Left lobe of liver (tissue), 2 donors: ENCODE measurements around the gene SLC9A9. TPM values are rescaled to one million over a fixed set of nuclear protein-coding genes. Genes with fewer than 3 reads are reported as not detected.

Experiments used
- ATAC-seq: fragments of 200-7000 bp; cut with Tn5 transposase; one replicate; pipeline ENCODE4 v1.9.1; 2020; ENCODE audit warnings: mild to moderate bottlenecking, moderate library complexity
- DNase-seq: peaks from one replicate; pipeline ENCODE4 v3.0.0-alpha.2; 2020; ENCODE audit warnings: low spot score
- total RNA-seq: library from RNA; stranded (reverse); gene quantifications from one replicate; pipeline ENCODE4 v1.2.1, GENCODE V29; 2021
- donor health status: DM: no; HTN: no; CAD: no; lungs with moderate emphysema.
- donor health status: DM: no; HTN: yes; CAD: no.

SLC9A9 gene
- total RNA-seq, 1 donor from 2014 or later: 2.5 TPM

DNA sequence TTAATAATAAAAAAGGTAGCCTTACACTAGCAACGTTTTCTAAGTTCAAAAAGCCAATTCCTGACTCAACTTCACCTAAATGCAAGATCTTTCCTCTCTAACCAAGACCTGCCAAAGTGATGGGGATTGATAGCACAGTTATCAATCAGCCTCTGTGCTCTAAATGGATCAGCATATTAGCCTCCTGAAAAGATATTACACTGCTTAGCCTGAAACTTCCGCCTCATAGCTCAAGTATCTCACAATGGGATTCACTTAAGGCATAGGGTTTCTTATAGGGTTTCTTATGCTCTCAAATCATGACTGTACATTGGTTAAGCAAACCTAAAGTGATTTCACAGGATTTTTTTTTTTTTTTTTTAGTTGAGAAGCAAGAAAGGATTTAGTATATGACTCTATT is 436 bp upstream of the SLC9A9 start:
- no peak for ATAC-seq
- DNase-seq: no peak

DNA sequence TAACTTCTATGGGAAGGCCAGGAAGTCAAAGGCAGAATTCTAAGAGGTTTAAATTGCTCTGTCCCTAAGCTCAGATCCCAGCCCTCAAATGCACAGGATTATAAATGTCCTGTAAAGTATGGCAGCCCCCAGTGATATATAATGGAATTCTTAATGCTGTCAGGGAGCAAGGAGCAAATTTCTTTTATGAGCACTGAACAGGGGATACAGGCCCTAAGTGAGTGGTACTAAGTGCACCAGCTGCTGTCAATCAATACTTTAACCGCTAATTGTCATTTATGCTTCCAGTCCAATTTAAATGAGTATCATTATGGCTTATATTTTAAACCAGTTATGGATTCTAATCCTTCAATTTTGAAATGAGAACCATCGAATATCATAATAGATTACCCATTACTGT is 4.7 kb downstream of the SLC9A9 start:
- DNase-seq (no peak), ATAC-seq (no peak)

GRCh38 chr3:143840636-143841035 is 7.6 kb downstream of the SLC9A9 start:
- DNase-seq (no peak), ATAC-seq (no peak)

DNA sequence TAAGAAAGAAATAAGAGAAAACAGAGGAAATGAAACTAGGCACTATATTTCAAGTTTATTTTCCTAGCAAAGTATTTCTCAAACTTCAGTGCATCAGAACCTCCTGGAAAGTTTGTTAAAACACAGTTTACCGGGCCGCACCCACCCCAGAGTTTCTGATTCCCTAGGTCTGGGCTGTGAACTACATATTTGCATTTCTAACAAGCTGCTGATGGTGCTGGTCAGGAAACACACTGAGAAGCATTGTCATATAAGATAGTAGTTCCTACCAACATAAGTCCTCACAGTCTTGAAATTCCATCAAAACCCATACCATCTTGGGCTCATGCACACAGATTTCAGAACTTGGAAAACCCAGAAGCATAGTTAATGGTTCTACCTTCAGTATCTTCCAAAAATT is 8.3 kb downstream of the SLC9A9 start:
- ATAC-seq (no peak), DNase-seq (no peak)

DNA sequence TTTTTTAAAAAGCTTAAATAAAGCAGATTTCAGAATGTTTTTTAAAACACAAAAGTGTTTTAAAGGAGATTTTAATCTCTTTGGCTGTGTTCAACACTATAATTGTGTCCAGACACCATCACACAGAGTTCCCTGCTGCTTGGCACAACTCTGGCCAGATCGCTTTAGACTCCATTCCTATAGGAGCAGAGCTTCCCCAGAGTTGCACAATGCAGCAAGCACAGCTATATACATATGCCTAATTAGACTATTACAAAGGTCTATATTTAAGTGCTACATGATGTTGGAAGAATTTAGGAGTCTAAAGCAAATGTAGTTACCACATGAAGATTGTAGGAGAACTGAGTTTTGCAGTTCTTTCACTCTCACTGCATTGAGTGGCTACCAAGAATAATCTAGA is 11.2 kb downstream of the SLC9A9 start:
- ATAC-seq: no peak
- DNase-seq: no peak

DNA sequence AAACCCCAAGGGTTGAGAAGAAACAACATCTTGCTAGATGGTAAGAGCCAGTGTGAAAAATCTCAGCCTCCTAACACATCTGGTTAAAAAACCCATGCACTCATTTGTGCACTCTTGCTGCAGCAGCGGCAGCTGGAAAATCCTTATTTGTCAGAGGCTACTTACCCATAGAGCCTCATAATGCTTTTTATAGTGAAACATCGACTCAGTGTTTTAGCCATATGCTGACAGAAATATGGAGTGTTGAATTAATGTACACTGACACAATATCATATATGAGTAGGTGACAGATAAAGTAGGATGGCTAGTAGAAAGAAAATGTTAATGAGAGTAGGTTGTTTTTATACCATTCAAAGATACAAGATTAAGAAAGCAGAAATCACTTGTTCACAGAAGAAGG is 13.0 kb downstream of the SLC9A9 start:
- ATAC-seq (no peak), DNase-seq (no peak)

DNA sequence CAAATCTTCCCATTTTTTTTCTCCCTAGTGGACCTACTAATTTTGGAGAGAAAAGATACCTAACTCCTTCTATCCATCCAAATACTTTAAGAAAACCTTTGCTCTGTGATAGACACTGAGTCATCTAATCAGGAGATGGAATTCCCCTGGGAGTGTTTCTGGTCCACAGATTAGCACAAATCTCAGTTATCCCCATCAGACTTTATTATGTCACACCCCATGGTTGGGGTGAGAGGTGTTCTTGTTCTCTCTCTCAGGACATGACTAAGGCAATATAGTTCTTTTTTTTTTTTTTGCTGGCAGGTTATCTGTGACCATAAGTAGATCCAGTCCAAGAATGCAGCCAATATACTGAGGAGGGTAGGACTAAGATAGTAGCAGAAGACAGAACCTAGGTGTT is 15.8 kb downstream of the SLC9A9 start:
- ATAC-seq (no peak), DNase-seq (no peak)

- DNase-seq (no peak), ATAC-seq (no peak)
Observed at GRCh38 chr3:143831994-143832393, 16.3 kb downstream of the SLC9A9 start.

GRCh38 chr3:143831208-143831607 is 17.1 kb downstream of the SLC9A9 start:
- ATAC-seq (no peak), DNase-seq (no peak)

DNA sequence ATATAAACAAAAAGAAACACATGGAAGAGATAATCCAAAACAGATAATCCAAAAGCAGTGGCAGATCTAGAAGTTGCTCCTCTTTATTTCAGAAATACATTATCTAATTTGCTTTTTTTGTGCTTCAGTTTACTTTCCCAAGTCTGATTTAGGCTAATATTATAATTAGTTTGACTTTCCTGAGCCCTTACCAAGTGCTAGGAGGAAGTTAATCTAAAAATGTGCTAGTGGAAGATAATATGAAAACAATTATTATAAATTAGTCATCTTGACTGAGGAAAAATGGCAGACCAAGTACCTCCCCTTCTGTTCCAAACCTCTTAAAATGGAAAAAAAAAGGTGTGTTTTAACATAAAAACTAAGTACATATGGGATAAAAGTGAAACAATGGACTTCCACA is 17.5 kb downstream of the SLC9A9 start:
- DNase-seq (no peak), ATAC-seq (no peak)

DNA sequence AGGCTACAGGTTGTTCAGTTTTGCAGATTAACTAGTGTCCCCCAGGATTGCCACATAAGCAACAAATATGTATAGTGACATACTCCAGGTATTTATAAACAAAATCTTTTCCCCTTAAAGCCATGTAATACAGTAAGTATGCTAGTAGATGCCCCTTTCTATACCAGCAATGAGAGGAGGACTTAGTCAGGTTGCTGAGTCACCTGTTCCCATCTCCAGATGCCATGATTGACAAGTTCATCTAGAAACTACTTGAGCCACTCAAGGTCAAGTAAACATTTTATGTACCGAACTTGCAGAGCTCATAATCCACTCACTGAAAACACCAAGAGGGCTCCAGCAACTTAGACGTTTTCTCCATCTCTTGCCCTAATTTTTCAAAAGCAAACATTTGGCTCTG is 18.2 kb downstream of the SLC9A9 start:
- ATAC-seq (no peak), DNase-seq (no peak)

GRCh38 chr3:143827425-143827824 is 20.8 kb downstream of the SLC9A9 start:
- ATAC-seq (no peak), DNase-seq (no peak)

GRCh38 chr3:143826296-143826695 is 22.0 kb downstream of the SLC9A9 start:
- ATAC-seq (no peak), DNase-seq (no peak)

DNA sequence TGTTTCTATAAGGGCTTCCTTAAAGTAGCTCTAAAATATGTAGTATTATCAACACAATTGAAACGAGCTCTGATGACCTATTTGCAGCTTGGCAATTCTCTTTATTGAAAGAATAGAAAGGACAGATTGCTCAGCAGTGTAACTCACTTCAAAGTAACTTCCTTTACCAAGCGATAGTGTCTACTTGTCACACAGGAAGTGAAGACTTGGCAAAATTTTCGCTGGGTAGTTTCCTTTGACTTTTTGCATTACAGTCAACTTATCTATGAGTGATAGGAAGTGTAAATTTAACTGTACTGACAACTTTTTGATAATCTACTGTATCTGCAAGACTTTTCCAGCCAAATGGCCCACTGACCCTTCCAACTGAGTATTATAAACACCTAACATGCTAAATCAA is 22.8 kb downstream of the SLC9A9 start:
- DNase-seq (no peak), ATAC-seq (peak; percentile 46)

- no peak for ATAC-seq
- DNase-seq: no peak
Observed at GRCh38 chr3:143824735-143825385, 23.4 kb downstream of the SLC9A9 start.

- no peak for ATAC-seq
- no peak for DNase-seq
Observed at GRCh38 chr3:143822798-143823197, 25.5 kb downstream of the SLC9A9 start.

DNA sequence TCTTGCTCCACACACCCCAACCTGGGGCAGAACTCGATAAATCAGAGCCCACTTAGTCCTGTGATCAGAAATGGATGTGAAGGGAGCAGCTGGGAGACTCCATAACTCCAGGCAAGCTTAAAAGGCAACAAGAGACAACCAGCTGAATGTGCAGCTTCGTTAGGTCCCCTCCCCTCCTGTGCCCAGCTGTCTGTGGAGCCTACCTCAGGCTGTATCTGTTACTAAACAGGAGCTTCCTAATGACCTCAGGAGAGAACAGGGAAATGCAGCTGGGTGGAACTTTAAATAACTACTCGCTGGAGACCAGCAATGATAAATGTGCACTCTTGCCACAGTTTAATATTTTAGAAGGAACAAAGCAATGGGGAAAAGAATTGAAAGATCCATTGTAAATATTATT is 25.9 kb downstream of the SLC9A9 start:
- ATAC-seq (peak; percentile 52), DNase-seq (no peak)

- no peak for DNase-seq
- ATAC-seq: no peak
Observed at GRCh38 chr3:143821862-143822261, 26.4 kb downstream of the SLC9A9 start.

DNA sequence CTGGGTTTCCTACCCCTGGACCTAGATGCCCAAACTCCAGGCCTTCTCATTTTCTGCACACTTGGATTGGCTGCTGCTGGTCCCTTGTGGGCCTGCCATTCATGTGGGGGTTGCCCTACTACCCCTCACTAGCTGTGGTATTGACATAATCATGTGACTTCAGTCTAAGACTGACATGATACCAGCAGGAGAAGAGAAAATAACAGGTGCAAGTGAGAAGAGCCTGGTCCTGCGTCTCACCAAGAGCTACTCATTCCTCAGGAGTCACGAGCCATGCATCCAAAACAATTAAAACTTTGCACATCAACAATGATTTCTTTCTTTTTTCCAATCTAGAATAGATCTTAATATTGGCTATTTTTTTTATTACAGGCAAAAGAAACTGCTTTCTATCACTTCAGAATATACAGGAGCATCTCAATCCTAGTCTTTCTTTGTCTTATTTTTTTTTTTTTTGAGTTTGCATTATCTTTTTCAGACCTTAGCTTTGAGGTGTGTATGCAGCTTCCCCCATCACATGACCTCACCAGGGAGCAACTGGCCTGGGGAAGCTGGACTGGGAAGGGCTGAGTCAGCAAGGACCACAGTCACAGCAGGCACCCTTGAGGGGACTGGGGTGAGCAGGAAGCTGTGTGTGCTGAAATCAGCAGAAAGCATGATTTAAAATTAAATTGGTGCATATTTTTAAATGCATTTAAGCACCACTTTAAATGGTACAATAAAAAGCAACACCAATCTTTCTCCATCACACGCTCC is 27.6 kb downstream of the SLC9A9 start:
- DNase-seq (no peak), ATAC-seq (no peak)

DNA sequence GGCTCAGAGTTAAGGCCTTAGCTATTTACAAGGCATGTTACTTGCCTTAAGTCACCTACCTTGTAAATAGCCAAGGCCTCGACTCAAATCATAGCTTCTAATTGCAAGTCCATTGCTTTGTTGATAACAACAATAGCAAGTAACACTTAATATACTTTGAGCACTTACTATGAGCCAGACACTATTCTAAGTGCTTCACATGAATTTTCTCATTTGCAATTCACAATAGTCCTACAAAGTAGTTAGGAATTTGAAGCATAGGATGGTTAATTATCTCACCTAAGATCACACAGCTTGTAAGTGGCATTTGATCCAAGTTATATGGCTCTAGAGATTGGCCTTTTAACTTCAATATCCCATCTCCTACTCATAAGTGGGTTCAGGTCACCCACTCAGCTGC is 28.4 kb downstream of the SLC9A9 start:
- no peak for DNase-seq

DNA sequence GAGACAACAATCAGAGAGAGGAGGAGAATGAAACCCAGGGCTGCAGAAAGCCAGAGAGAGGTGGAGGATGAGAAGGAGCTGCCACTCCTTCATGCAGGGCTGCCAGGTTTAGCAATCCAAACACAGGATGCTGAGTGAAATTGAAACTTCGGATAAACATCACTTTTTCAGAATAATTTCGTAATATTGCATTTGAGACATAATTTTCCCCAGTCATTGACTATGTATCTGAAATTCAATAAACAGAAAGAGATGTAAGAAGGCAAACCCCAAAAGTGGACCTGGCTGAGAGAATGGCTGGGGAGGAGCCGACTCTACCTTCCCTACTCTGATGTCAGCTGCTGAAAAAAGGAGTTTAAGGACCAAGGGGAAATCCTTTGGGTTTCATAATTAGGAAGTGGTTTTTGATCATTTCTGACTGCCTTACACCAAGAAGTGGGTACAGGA is 33.8 kb downstream of the SLC9A9 start:
- no peak for ATAC-seq

More for the DNA sequence above, 28.4 kb downstream of the SLC9A9 start:
- no peak for ATAC-seq

DNA sequence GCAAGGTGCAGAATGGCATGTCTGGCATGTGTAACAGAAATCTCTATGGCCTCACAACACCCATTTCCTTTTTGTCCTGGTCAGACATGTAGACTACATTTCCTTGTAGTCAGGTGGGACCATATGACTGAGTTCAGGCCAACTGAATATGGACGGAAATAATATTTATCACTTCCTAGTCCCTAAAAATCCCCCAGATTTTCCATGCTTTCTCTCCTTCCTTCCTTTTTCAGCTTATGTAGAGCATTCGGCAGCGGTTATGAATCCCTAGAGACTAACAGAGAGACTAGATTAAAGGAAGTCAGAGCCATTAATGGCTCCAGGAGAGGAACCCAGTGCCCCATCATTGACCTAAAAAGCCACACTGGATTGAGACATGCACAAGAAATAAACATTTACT is 35.8 kb downstream of the SLC9A9 start:
- no peak for ATAC-seq
- no peak for DNase-seq

More for the DNA sequence above, 33.8 kb downstream of the SLC9A9 start:
- DNase-seq: no peak

GRCh38 chr3:143811602-143812001 is 36.7 kb downstream of the SLC9A9 start:
- no peak for DNase-seq

More at GRCh38 chr3:143811602-143812001, 36.7 kb downstream of the SLC9A9 start:
- no peak for ATAC-seq
